Measurements from ENCODE around the gene CREBBP.

Gene CREBBP

GRCh38 chr16:3702082-3702481 is 178.4 kb downstream of the CREBBP start:
- DNase-seq = no peak

- no peak for DNase-seq
Measured at GRCh38 chr16:3701531-3701930, 179.0 kb downstream of the CREBBP start.

DNA sequence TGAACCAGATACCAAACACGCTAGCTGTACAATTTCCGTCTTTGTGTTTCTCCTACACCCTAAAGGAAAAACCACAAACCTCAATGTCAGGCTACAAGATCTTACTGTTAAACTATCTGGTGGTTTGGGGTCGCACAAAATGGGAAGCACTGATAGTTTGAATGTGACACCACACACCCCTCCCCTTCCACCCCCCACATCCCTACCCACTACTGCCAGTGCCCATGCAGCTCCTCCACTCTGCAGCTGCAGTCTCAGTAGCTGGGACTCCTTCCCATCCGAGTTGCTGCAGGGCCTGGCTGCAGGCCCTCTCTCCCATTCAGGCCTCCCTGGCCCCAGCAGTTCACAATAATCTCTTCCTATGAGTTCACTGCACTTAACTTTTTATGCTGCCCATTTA is 181.6 kb downstream of the CREBBP start:
- no peak for DNase-seq

DNA sequence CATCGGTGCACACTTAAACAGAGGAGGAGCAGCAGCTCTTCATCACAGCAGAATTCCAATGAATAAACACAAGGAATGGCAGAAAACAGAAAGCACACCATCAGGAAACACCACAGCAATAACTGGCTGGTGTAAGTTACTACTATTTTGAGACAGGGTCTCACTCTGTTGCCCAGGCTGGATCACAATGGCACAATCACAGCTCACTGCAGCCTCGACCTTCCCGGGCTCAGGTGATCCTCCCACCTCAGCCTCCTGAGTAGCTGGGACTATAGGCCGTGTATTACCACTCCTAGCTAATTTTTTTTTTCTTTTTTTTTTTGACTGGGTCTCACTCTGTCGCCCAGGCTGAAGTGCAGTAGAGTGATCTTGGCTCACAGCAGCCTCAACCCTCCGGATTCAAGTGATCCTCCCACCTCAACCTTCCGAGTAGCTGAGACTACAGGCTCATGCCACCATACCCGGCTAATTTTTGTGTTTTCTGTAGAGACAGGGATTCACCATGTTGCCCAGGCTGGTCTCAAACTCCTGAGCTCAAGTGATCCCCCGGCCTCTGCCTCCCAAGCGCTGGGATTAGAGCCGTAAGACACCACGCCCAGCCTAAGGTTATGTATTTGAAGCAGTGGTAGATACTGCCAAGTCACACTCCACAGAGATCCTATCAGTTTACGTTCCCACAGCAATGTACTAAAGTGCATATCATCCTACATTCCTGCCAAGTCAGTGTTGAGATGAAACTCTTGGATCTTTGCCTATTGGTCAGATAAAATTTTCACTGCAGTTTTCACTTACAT is 183.9 kb downstream of the CREBBP start:
- no peak for DNase-seq

DNA sequence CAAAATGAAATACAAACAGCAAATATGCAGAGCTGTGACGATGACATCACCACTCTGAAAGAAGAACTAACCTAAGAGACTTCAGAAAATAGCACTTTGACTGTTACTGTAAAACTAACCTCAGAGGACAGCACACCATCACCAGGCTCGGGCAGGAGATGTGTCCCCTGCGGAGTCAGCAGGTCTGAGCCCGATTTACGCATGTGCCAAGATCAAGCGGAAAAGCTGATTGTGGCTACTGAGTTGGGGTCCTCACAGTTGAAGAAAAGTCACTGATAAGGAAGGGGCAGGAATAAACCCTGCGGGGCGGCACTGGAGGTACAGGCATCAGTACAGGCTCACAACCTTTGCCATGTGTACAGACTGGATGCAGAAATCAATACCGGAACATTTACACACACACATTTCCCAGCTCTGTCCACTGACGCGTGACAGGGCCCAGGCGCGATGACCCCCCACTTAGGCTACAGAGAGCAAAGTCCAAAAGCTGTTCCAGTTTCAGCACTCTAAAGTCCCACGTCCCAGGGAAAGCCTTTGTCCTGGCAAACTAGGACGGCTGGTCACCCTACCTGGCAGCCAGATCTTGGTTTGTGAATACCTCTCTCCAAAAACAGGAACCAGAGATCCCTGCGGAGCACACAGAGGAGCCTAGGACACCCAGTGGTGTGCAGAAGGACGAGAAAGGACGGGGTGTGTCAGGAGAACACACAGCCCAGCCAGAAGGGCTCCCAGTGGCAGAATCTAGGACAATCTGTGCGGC is 184.7 kb downstream of the CREBBP start:
- no peak for DNase-seq

DNA sequence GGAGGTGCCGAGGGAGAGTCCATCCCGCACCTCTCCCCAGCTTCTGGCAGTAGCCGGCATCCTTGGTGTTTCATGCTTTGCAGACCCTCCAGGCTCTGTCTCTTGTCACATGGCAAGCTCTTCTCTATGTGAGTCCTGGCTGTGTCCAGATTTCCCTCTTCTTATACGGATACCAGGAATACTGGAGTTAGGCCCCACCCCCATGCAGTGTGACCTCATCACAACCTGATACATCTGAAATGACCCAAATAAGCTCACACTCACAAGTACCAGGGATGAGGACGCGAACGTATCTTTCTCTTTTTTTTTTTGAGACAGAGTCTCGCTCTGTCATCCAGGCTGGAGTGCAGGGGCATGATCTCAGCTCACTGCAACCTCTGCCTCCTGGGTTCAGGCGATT is 186.5 kb downstream of the CREBBP start:
- DNase-seq = no peak

- DNase-seq = no peak
Measured at GRCh38 chr16:3691761-3692160, 188.8 kb downstream of the CREBBP start.

- DNase-seq = no peak
Measured at GRCh38 chr16:3690980-3691720, 189.4 kb downstream of the CREBBP start.

- DNase-seq = peak; percentile 86
Measured at GRCh38 chr16:3690470-3690928, 190.0 kb downstream of the CREBBP start.

- no peak for DNase-seq
Measured at GRCh38 chr16:3689731-3690130, 190.8 kb downstream of the CREBBP start.

DNA sequence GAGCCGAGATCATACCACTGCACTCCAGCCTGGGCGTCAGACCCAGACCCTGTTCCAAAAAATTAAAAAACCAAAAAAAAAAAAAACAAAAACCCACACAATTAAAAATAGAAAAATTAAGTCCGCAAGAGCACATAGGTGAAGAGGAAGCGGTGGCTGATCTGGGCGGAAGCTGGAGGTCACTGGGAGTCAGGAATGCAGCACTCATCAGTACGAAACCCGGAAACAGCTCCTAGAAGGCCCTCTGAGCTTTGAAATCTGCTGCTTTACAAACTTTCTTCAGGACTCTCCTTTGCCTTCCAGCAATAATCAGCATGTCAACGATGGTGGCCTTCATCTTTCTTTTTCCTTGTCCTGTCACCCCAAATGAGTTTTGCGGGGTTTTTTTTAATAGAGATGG is 192.7 kb downstream of the CREBBP start:
- no peak for DNase-seq

- DNase-seq = no peak
Measured at GRCh38 chr16:3687021-3687420, 193.5 kb downstream of the CREBBP start.

DNA sequence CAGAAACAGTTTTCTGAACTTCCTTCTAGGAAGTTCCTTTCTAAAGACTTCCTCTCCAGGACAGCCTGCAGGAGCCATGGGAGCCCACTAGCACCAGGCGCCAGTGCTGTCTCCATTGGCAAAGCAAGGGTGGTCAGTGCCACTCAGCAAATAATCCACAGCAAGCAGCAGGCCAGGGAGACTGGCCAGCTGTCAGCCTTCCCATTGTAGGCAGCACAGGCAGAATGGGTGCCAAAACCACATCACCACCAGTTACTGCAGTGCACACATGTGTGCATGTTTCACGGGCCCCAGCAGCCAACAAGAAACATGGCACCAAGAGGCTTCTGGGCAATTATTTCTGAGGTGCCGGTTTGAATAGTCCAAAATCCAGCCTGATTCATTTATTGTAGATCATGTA is 199.3 kb downstream of the CREBBP start:
- DNase-seq = no peak

GRCh38 chr16:3677994-3678393 is 202.5 kb downstream of the CREBBP start:
- DNase-seq = no peak

GRCh38 chr16:3675601-3676130 is 204.8 kb downstream of the CREBBP start:
- no peak for DNase-seq
